Gastroesophageal sphincter (tissue), 4 donors: ENCODE data around the gene LOC101059915.
"Not testable (repeated sequence)": the region's sequence is repeated elsewhere in the genome, so short reads cannot be mapped to it uniquely, and the experiment has no call there.

ENCODE experiments used
- ATAC-seq: fragments of 150-250 bp; one replicate; pipeline ENCODE4 v1.9.1; 2016; ENCODE audit warnings: mild to moderate bottlenecking, moderate library complexity
- H3K27ac ChIP-seq, 4 donors: fragments of 200-600 bp; sonication (generic) in 3 of 4; 1 replicate in 3 of 4; 2 replicates in 1 of 4; pipeline ENCODE4 v1.5.1; 2016 to 2019
- H3K27me3 ChIP-seq: fragments of 200-600 bp; sonication (generic); one replicate; pipeline ENCODE4 v1.5.1; 2019
- H3K36me3 ChIP-seq, 2 donors: fragments of 200-600 bp; sonication (generic); one replicate each; pipeline ENCODE4 v1.5.1; 2019; ENCODE audit warnings: control low read depth in 1 of 2
- H3K4me1 ChIP-seq, 3 donors: fragments of 200-600 bp; sonication (generic); 1 replicate in 2 of 3; 2 replicates in 1 of 3; pipeline ENCODE4 v1.5.1; 2016 to 2019; ENCODE audit warnings: control low read depth in 2 of 3
- H3K4me3 ChIP-seq, 2 donors: fragments of 200-600 bp; sonication (generic); one replicate each; pipeline ENCODE4 v1.5.1; 2019; ENCODE audit warnings: mild to moderate bottlenecking in 1 of 2, moderate library complexity in 1 of 2
- H3K9me3 ChIP-seq, 3 donors: fragments of 200-600 bp; sonication (generic); one replicate each; pipeline ENCODE4 v1.5.1; 2017 to 2019; ENCODE audit warnings: control low read depth in 2 of 3
- CTCF ChIP-seq, 4 experiments: fragments of 200-600 bp in 2 of 4; fragments of 450-650 bp in 2 of 4; sonication (generic) in 1 of 4; IDR thresholded peaks; one replicate each; pipeline ENCODE4 v1.5.1; 2017 to 2019; ENCODE audit warnings: antibody characterized with exemption in 4 of 4, mild to moderate bottlenecking in 2 of 4, moderate library complexity in 2 of 4
- EP300 ChIP-seq: sonication (generic); formaldehyde crosslinking; IDR thresholded peaks from one replicate; pipeline ENCODE4 v1.6.1; 2017; ENCODE audit warnings: antibody characterized with exemption, mild to moderate bottlenecking
- POLR2A ChIP-seq, 2 donors: fragments of 450-650 bp; IDR thresholded peaks; one replicate each; pipeline ENCODE4 v1.6.1; 2017; ENCODE audit warnings: antibody characterized with exemption in 2 of 2, mild to moderate bottlenecking in 2 of 2, moderate library complexity in 1 of 2
- POLR2AphosphoS5 ChIP-seq: sonication (generic); formaldehyde crosslinking; IDR thresholded peaks from one replicate; pipeline ENCODE4 v1.6.1; 2017; ENCODE audit warnings: antibody characterized with exemption
- WGBS, 2 donors: methylation state at CpG; one replicate each; pipeline ENCODE4 v1.1.5; 2018; ENCODE audit warnings: low coverage in 1 of 2; 5-methylcytosine and 5-hydroxymethylcytosine counted together

LOC101059915 gene

DNA sequence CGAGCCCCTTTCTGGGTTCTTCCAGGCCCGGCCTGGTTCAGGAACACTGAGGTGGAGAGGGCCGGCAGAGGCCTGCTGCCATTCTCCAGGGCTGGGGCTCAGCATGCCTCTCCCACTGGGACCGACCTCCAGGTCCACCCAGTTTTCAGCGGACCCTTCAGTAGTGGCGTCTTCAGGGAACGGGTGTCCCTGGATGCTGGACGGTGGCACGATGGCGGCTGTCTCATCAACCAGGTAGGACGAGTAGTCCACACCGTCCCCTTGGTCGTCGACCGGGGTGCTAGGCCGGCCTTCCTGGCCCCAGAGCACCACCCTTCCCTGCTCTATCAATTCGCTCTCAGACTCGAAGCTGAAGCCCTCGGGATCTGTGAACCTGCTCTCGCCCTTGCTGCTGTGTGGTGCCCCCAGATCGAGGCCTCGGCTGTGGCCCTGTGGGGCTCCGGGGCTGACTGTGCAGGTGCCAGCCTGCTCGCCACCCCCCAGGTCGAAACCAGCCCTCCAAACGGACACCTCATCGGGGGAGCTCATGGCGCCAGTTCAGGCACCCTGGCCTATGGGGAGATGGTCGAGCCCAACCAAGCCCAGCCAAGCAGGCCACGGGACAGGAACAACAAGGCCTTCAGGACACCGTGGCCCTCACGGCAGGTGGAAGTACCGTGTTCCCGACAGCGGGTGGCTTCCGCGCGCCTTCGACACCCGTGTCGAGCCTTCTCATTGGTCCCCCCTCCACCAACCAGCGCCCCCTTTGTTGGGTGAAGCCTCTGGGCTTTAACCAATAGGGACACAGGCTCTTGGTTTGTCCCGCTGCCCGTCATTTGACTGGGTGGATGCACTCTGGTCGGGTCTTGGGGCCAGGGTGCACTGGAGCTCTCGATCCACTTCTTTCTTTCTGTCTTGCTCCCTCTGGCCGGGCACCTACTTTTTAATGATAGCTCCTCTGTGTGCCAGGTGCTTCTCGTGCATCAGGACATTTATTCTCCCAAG is 814 bp upstream of the LOC101059915 start:
- no peaks in the 10 kb centered on the region for H3K27me3 ChIP-seq
- 80% methylated on average over 1 of the region's 48 CpGs; no CpG with 5 or more reads in 1 of the 2 donors for WGBS, 2 donors
- no peak for ATAC-seq
- H3K36me3 ChIP-seq = no peaks in the 10 kb centered on the region
- no peaks in the 10 kb centered on the region for H3K4me1 ChIP-seq
- no peaks in the 10 kb centered on the region for H3K9me3 ChIP-seq
- TF ChIP-seq CTCF (IDR thresholded peaks at IDR 0.05) (no peak), POLR2AphosphoS5 (no peak), POLR2A (IDR thresholded peaks at IDR 0.05) (no peak), EP300 (no peak)
- H3K4me3 ChIP-seq = no peak overlapping the region
- H3K27ac ChIP-seq = no peak overlapping the region

- H3K4me1 ChIP-seq = no peaks in the 10 kb centered on the region
- H3K9me3 ChIP-seq = no peaks in the 10 kb centered on the region
- no peaks in the 10 kb centered on the region for H3K27me3 ChIP-seq
- no peak for ATAC-seq
- no peak overlapping the region for H3K4me3 ChIP-seq
- H3K27ac ChIP-seq = no peak overlapping the region
- 100% methylated on average over 1 of the region's 16 CpGs; no CpG with 5 or more reads in 1 of the 2 donors for WGBS, 2 donors
- H3K36me3 ChIP-seq = no peaks in the 10 kb centered on the region
- no peak for TF ChIP-seq CTCF (IDR thresholded peaks at IDR 0.05)
- no peak for TF ChIP-seq POLR2A (IDR thresholded peaks at IDR 0.05)
- no peak for TF ChIP-seq EP300
- TF ChIP-seq POLR2AphosphoS5 = no peak
Observed at GRCh38 chrX:71668248-71668595, 876 bp downstream of the LOC101059915 start.

DNA sequence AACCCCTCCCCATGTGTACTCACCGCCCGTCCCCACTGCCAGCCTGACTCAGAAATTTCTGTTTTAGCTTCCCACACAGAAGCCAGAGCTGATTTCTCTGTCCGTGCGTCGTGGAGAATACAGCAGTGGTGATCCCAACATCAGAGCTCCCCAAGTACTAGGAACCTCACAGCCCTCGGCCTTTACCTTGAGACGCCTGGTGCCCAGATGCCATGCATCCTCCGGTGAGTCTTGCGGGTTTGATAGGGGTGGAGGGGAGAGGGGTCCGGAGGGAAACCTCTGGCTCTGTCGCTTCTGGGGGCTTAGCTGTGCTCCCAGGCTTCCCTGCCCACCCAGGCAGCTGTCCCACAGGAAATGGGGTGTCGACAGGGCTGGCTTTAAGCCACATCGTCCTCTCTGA is 2.1 kb downstream of the LOC101059915 start:
- H3K4me3 ChIP-seq = no peak overlapping the region
- WGBS, 2 donors = 63 to 81% methylated on average over 2 to 7 of the region's 13 CpGs
- H3K9me3 ChIP-seq = no peaks in the 10 kb centered on the region
- no peak for TF ChIP-seq POLR2A (IDR thresholded peaks at IDR 0.05)
- no peak for TF ChIP-seq CTCF (IDR thresholded peaks at IDR 0.05)
- no peaks in the 10 kb centered on the region for H3K27me3 ChIP-seq
- no peaks in the 10 kb centered on the region for H3K36me3 ChIP-seq
- H3K4me1 ChIP-seq = no peaks in the 10 kb centered on the region
- H3K27ac ChIP-seq = no peak overlapping the region
- no peak for ATAC-seq

DNA sequence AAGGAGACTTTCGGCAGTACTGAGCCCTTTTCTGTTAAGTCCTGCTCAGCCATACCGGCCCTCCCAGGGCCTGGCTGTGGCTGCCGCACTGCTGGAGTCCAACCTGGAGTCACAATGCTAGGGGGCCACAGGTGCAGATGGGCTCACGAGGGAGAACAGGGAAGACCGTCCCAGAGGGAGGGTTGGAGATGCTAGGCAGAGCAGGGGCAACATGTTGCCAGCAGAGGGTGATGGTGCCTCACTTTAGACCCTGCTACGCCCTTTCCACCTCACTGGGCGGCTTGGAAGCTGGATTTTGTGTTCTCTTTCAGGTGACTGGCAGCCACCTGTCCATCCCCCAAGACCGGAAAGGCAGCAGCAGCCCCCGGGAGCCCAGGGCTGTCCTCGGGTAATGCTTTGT is 2.6 kb downstream of the LOC101059915 start:
- TF ChIP-seq CTCF (IDR thresholded peaks at IDR 0.05) = peak in 3 of 4 experiments; percentile 14 to 52 (median 25)
- not testable (repeated sequence) for H3K9me3 ChIP-seq, H3K27me3 ChIP-seq, ATAC-seq, H3K36me3 ChIP-seq, H3K27ac ChIP-seq, H3K4me1 ChIP-seq, H3K4me3 ChIP-seq
- WGBS, 2 donors = 40% methylated on average over 1 of the region's 10 CpGs; no CpG with 5 or more reads in 1 of the 2 donors
